Measurements from ENCODE around the gene HGS. TPM values are rescaled to one million over a fixed set of nuclear protein-coding genes. Genes with fewer than 3 reads are reported as not detected.

The HGS gene
- total and polyA plus RNA-seq, 2 experiments from 2014 or later, result 59.2 to 128 TPM

- Histone ChIP-seq H3K79me2 (peaks cover 28% of the 10 kb centered on the region), H3K4me3 (no peak overlapping the region), H3K9me2 (replicated peaks; ENCODE audit: insufficient read depth) (no peaks in the 10 kb centered on the region), H2AFZ (no peak overlapping the region), H3K9me3 (ENCODE audit: low read depth) (no peaks in the 10 kb centered on the region), H4K20me1 (ENCODE audit: insufficient read depth, poor library complexity, severe bottlenecking) (no peaks in the 10 kb centered on the region), H3K4me2 (no peak overlapping the region), H3K27ac (no peak overlapping the region), H3K36me3 (replicated peaks; ENCODE audit: insufficient read depth, low read depth) (no peaks in the 10 kb centered on the region), H3K27me3 (no peaks in the 10 kb centered on the region), H3K4me1 (ENCODE audit: insufficient read depth) (peaks cover 14% of the 10 kb centered on the region)
- DNase-seq (ENCODE audit: low spot score), result no peak
- WGBS (ENCODE audit: low lambda C conversion rate, missing lambda C conversion rate), result 98% methylated on average over 24 of the region's 25 CpGs
- TF ChIP-seq CTCF (IDR thresholded peaks at IDR 0.05; ENCODE audit: poor library complexity) (no peak), EZH2 (IDR thresholded peaks at IDR 0.05; ENCODE audit: borderline replicate concordance) (no peak), EZH2phosphoT487 (IDR thresholded peaks at IDR 0.05; ENCODE audit: low read depth, severe bottlenecking, unreplicated experiment) (no peak)
These were observed 33.4 kb downstream of the HGS start for GRCh38 chr17:81717049-81717765.

GRCh38 chr17:81717766-81718089, 33.9 kb downstream of the HGS start:
- no peak overlapping the region for H2AFZ ChIP-seq
- 95% methylated on average over 8 of the region's 9 CpGs for WGBS (ENCODE audit: low lambda C conversion rate, missing lambda C conversion rate)
- H3K27me3 ChIP-seq, result no peaks in the 10 kb centered on the region
- no peak for DNase-seq (ENCODE audit: low spot score)
- TF ChIP-seq EZH2 (IDR thresholded peaks at IDR 0.05; ENCODE audit: borderline replicate concordance), result no peak
- no peak for TF ChIP-seq EZH2phosphoT487 (IDR thresholded peaks at IDR 0.05; ENCODE audit: low read depth, severe bottlenecking, unreplicated experiment)
- no peak for TF ChIP-seq CTCF (IDR thresholded peaks at IDR 0.05; ENCODE audit: poor library complexity)
- H3K4me1 ChIP-seq (ENCODE audit: insufficient read depth), result peaks cover 14% of the 10 kb centered on the region
- no peaks in the 10 kb centered on the region for H3K36me3 ChIP-seq (replicated peaks; ENCODE audit: insufficient read depth, low read depth)
- H4K20me1 ChIP-seq (ENCODE audit: insufficient read depth, poor library complexity, severe bottlenecking), result no peaks in the 10 kb centered on the region
- no peak overlapping the region for H3K27ac ChIP-seq
- peaks cover 26% of the 10 kb centered on the region for H3K79me2 ChIP-seq
- H3K4me3 ChIP-seq, result no peak overlapping the region
- H3K9me2 ChIP-seq (replicated peaks; ENCODE audit: insufficient read depth), result no peaks in the 10 kb centered on the region
- no peak overlapping the region for H3K4me2 ChIP-seq
- H3K9me3 ChIP-seq (ENCODE audit: low read depth), result no peaks in the 10 kb centered on the region

- H3K4me1 ChIP-seq (ENCODE audit: insufficient read depth), result no peaks in the 10 kb centered on the region
- no peaks in the 10 kb centered on the region for H3K9me3 ChIP-seq (ENCODE audit: low read depth)
- DNase-seq (ENCODE audit: low spot score), result no peak
- H3K36me3 ChIP-seq (replicated peaks; ENCODE audit: insufficient read depth, low read depth), result no peaks in the 10 kb centered on the region
- H3K27ac ChIP-seq, result no peak overlapping the region
- TF ChIP-seq CTCF (IDR thresholded peaks at IDR 0.05; ENCODE audit: poor library complexity) (no peak), EZH2phosphoT487 (IDR thresholded peaks at IDR 0.05; ENCODE audit: low read depth, severe bottlenecking, unreplicated experiment) (no peak), EZH2 (IDR thresholded peaks at IDR 0.05; ENCODE audit: borderline replicate concordance) (no peak)
- H3K9me2 ChIP-seq (replicated peaks; ENCODE audit: insufficient read depth), result no peaks in the 10 kb centered on the region
- no peak overlapping the region for H2AFZ ChIP-seq
- H3K27me3 ChIP-seq, result no peaks in the 10 kb centered on the region
- no peak overlapping the region for H3K4me2 ChIP-seq
- no peak overlapping the region for H3K4me3 ChIP-seq
- peaks cover 8% of the 10 kb centered on the region for H3K79me2 ChIP-seq
- no peaks in the 10 kb centered on the region for H4K20me1 ChIP-seq (ENCODE audit: insufficient read depth, poor library complexity, severe bottlenecking)
- 93% methylated on average over 32 of the region's 33 CpGs for WGBS (ENCODE audit: low lambda C conversion rate, missing lambda C conversion rate)
These were observed 35.8 kb downstream of the HGS start for GRCh38 chr17:81719410-81720266.
